T47D (cell line): ENCODE measurements around the gene MMP12.
"Not testable (repeated sequence)": the region's sequence is repeated elsewhere in the genome, so short reads cannot be mapped to it uniquely, and the experiment has no call there.

Source experiments
- DNase-seq, 2 experiments: peaks; one replicate each; pipeline versions ENCODE4 v3.0.0 to v3.0.0-alpha.2; 2011 to 2012; ENCODE audit warnings: low read depth in 1 of 2, low spot score in 1 of 2
- JUND ChIP-seq: IDR thresholded peaks from 2 replicates; pipeline ENCODE4 v1.6.1; 2012; ENCODE audit warnings: low read depth
- in situ Hi-C: cut with HindIII; loops from 2 replicates; pipeline ENCODE4 v1.10.0; 2016; ENCODE audit warnings: low sequenced_read_pairs, low pct_unique_long_range_greater_than_20kb

MMP12 gene

DNA sequence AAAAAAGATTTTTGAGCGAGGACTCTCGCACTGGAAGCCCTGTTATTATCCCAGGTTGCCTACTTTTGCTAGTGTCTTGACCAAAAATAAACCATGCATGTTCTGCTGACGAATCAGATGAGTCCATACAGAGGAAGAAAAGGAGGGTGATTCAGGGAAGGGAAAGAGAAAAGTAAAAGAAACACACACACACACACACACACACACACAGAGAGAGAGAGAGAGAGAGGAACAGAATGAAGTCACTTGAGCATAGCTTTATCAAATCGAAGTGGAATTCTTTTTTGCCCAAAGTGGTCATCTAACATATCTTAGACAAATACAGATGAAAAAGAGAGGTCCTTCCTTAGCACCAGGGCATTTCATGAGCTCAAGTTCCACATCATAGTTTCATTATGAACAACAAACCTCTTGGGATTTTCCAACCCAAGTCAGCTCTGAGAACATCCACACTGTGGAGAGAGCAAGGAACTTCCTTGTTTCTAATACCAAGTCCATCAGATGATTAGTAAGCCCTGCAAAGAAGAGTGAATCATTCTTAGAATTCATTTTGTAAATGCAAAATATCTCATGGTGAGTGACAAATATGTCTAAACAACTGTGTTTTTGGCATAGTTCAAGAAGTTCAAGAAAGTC is 7.7 kb upstream of the MMP12 start:
- in situ Hi-C loops = no loop called here
- no peak for TF ChIP-seq JUND
- no peak for DNase-seq

DNA sequence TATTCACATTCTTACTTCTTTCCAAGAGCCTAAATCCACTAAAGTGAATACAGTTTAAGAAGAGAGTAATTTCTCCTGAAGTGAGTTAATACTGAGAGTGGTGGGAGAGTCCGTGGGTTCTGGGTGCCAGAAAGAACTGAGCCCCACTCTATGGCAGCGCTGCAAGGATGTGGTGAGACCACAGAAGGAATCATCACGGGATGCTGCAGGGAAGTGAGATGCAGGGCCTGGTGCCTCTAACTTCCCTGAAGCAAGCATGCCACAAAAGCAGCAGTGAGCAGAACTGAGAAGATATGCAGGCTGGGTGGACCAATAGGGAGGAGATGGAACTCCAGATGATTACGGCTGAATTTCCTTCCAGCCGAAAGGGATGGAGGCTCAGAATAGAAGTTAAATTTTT is 5.0 kb upstream of the MMP12 start:
- in situ Hi-C loops = no loop called here
- no peak for TF ChIP-seq JUND
- no peak for DNase-seq

DNA sequence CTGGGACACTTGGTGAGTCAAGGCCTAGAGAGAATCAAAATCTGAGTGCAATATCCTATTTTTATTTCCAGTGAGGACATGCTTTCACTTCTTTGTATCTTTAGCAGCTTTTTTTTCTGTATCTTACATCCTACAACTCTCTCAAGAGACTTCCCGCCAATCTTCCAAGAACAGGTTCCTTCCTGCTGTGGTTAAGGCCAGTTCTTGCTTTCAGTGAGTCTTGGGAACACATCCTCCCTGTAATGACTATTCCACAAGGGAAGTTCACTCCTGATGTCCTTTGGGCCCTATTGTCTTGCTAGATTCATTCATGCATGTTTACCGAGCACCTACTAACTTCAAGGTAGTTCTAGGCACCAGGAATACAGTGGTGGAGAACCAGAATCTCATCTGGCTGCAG is 3.8 kb upstream of the MMP12 start:
- DNase-seq = no peak
- in situ Hi-C loops = no loop called here
- no peak for TF ChIP-seq JUND

DNA sequence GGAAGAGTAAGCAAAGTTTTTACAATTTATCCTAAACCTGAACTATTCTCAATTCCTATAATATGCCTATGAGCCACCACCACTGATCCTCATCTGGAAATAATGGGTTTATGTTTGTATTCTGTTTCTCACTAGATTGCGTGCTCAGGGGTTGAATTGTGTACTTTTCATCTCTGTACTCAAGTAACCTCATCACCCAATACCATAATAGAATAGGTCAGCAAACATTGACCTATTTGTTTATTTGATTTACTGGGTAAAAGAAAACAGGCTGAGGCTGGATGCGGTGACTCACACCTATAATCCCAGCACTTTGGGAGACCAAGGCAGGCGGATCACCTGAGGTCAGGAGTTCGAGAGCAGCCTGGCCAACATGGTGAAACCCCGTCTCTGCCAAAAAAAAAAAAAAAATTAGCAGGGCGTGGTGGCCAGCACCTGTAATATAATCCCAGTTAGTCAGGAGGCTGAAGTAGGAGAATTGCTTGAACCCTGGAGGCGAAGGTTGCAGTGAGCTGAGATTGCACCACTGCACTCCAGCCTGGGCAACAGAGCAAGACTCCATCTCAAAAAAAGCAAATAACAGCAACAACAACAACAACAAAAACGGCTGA is 5.3 kb downstream of the MMP12 start:
- DNase-seq, in situ Hi-C loops: not testable (repeated sequence)

DNA sequence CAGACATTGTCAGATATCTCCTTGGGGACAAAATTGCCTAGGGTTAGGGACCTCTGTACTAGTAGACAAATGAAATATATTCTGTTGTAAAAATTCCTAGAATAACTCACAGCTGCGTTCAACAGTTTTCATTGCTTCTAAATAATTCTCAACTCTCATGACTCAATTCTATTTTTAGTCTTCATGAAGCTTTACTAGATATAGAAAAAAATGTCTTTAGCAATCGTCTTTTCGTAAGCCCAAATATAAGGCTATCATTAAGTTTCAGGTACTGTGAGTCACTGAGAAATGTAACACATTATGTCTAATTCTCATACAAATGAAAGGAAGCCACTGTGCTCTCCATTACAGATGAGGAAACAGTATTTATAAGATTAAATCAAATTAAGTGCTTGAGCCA is 6.4 kb downstream of the MMP12 start:
- DNase-seq = no peak
- in situ Hi-C loops = no loop called here
- TF ChIP-seq JUND = no peak

DNA sequence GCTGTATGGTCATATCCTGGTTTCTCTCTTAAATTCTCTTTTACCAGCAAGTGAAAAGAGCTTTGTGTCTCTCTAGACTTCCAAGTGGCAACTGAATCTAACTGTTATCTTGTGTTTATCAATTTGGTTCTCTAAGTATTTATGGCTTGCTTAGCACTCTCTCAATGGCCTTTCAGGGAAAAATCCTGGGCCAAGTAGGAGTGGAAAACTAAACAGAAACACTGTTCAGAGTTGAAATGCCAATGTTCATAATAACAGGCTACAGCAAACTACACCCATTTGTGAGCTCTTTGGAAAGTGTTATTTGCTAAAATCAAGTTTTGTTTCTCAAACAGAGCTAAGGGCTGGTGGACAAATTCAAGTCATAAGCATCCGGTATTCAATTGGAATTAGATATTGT is 10.1 kb downstream of the MMP12 start:
- DNase-seq = no peak
- in situ Hi-C loops = no loop called here
- TF ChIP-seq JUND = no peak

DNA sequence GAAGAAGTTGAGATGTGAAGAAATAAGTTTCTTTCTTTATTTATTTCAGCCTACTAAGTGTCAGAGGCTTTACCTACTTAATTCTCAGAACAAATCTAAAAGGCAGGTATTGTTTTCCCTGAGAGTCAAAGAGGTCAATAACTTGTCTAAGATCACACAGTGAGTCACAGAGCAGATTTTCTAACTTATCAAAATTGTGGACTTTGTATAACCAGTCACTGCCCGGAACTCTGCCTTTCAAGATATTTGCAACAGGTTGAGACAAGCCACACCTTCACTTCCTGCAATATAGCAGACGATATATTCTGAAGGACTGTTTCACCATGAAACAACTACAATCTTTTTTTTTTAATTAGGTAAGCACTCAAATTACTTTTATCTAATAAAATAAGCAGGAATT is 20.8 kb downstream of the MMP12 start:
- in situ Hi-C loops = no loop called here
- no peak for TF ChIP-seq JUND
- DNase-seq = no peak

DNA sequence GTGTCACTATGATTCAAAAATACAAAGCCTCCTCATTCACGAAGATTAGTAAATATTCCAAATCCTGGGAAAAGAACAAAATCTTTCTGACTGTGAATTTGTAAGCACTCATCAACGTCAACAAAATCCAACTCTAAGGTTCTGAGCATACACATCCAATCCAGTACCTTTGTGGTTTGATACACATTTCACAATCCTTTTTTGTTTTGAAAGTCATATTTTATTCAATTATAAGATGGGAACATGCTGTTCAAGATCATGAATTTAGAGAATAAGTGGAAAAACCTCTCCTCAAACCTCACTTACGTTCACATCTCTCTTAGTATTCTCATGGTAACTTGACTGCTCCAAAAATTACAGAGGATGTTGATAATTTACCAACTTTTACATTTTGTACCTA is 21.7 kb downstream of the MMP12 start:
- no peak for DNase-seq
- in situ Hi-C loops = no loop called here
- no peak for TF ChIP-seq JUND

DNA sequence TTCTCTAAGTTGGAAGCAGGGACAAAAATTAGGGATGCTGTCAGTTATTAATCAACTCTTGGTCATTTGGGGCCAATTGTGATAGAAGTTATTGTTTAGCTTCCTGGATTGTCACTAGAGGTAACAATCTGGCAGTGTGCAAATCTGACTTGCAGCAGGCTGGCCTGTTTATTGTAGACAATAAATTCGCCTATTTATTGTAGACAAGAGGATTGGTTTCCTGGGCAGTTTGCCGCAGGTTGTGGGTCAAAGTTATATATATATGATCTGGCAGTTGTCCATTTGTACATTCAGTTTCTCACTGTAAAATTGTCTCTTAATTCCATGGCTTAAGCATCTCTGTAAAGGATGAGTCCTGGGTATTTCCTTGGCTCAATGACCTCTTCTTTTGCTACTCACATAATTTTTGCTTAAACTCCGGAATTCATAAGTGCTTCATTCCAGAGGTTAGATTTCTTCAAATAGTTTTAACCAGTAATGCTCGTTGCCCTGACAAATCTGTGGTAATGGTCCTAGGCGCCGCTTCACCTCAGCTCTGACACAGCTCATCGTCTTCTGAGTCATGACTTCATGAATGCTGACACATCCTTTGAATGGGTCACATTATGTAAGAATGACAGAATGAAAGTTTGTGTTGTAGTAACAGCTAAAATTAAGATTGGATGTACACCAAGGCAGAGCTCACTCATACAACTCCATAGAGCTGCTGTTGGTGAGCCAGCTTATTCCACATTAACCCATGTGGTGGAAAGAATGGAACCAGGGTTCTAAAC is 23.6 kb downstream of the MMP12 start:
- no peak for DNase-seq
- in situ Hi-C loops = no loop called here
- no peak for TF ChIP-seq JUND

DNA sequence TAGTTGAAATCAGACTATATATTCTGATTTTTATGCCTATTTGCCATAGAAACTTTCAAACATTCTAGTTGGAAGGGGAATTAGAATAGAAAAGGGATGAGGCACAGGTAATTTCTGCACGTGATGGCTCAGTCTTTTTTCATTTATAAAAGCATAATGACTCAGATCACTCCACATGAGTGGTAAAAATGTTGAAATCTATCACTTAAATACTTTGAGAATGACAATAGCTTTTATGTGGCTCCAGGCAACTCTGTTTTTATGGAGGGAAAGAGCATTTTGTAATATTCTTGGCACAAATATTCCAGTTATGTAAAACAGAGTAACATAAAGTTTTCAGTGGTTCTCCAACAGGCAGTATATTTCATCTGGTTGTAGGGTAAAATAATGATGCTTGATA is 25.5 kb downstream of the MMP12 start:
- in situ Hi-C loops = no loop called here
- no peak for DNase-seq
- TF ChIP-seq JUND = no peak

DNA sequence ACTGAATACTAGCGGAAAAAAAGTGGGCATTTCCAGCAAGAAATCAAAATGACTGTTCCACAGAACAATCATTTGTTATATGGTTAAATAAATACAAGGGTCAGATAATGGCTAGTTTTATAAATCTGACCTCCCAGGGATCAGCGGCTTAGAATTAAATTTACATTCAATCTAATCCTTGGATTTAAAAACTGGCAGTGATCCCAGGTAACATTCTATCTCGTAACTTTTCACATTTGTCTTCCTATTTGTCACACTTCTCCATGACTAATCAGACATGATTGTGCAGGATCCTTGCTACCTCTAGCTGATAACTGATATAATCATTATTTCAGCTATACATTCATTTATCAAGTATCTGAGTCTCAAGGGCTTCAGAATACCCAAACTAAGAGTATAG is 28.5 kb downstream of the MMP12 start:
- in situ Hi-C loops = no loop called here
- TF ChIP-seq JUND = no peak
- no peak for DNase-seq

DNA sequence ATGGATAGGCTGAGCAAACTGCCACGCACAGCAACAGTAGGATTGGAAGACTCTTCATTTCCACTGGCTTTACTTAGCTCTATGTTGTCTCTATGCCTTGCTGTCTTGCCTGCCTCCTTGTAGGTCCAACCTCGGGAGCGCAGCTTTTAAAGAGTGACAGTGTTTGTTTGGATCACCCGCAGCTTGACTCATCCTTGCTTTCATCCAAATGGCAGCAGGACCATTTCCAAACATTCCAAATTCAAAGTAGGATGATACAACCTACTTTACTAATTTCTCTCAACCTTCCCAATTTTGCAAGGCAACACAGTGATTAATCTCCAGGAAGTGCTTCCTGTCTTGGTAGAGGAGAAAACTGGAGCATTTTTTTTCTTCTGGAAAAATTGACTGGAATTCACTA is 31.3 kb downstream of the MMP12 start, which contains the start of gene MMP3:
Gene MMP3 (minus strand): TSS at position 121 of the 400 bp plus-strand sequence. CDS start 63 bp downstream, at position 58.
- no peak for DNase-seq
- TF ChIP-seq JUND = no peak
- in situ Hi-C loops = no loop called here

DNA sequence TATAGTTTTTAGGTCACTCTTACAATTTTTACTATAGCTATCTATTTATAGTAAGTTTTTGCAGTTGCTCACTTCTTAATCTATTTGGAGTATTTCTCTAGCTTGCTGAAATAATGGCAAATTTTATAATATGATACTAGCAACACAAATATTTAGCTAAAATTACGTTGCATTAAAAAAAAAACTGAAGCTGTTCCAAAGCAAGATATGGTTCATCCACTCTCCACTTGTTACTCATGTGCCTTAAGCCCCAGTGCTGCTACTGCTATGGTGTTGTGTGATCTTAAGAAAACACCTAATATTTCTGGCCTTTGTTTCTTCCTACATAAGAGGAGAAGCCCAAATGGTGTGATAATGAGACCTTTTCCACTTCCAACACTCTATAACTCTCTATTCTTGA is 31.9 kb downstream of the MMP12 start:
- DNase-seq = no peak
- no peak for TF ChIP-seq JUND
- in situ Hi-C loops = no loop called here
